Fibroblast of the aortic adventitia (primary cell): ENCODE data around the gene CYP2W1. TPM values are rescaled to one million over a fixed set of nuclear protein-coding genes. Genes with fewer than 3 reads are reported as not detected.
"Not testable (repeated sequence)": the region's sequence is repeated elsewhere in the genome, so short reads cannot be mapped to it uniquely, and the experiment has no call there.

ENCODE experiments used
- DNase-seq: peaks from one replicate; pipeline ENCODE4 v3.0.0-alpha.2; 2010; ENCODE audit warnings: low read depth
- H3K4me3 ChIP-seq: 2 replicates; pipeline ENCODE4 v1.5.1; 2011; ENCODE audit warnings: low read depth, mild to moderate bottlenecking, control low read depth, low read length, moderate library complexity
- total RNA-seq: library from RNA; depleted of rRNA; stranded (reverse); fragments of >200 nt; gene quantifications from 2 replicates; pipeline ENCODE4 v1.2.3, GENCODE V29; 2012; ENCODE audit warnings: low replicate concordance
- TF ChIP-seq, protein P1 (sequence below): IDR thresholded peaks from 2 replicates; pipeline ENCODE4 v1.5.1; 2011; ENCODE audit warnings: mild to moderate bottlenecking, low read length, control low read depth, inconsistent platforms; ENCODE audit not compliant: insufficient read depth

CYP2W1 gene
- total RNA-seq, 1 donor, result not detected

DNA sequence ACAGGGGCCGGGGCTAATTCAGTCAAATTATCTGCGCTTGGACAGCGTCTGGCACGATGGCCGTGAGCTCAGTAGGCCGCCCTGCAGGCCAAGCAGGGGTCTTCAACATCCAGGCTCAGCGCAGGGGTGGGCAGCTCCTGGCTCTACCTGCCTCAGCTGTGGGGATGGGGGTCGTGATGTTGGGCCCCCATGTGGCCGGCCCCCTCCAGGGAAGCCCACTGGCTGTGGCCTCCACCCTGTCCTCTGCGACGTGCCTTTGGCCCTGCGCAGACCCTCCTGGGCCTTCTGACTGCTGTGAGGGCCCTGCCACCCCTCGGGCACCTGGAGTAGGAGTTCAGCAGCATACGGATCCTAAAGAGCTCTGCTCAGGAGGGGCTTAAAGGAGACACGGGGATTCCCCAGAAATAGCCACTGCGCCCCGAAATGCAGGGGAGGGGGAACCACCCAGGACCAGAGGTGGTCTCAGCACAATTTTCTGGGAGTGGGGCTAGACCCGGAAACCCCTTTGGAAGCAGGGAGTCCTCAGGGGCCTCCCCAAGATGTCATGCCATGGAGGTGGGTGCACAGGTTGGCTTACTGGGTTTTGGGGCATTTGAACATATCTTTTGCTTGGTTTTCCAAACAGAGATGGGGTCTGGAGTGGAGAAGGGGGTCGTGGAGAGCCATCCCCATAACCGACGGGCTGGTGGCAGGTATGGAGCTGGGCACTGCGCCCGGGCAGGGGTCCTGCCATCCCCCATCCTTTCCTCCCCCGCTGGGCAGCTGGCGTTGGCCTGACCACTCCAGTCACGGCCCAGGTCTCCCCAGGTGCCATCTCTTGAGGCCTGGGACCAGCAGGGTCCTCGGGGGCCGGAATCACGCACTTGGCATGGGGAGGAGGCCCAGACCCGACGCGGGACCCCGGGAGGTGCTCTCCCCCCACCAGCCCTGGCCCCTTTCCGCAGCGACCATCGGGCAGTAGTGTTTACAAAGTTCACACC is 24.5 kb upstream of the CYP2W1 start:
- H3K4me3 ChIP-seq, result no peak overlapping the region
- TF ChIP-seq, protein P1, sequence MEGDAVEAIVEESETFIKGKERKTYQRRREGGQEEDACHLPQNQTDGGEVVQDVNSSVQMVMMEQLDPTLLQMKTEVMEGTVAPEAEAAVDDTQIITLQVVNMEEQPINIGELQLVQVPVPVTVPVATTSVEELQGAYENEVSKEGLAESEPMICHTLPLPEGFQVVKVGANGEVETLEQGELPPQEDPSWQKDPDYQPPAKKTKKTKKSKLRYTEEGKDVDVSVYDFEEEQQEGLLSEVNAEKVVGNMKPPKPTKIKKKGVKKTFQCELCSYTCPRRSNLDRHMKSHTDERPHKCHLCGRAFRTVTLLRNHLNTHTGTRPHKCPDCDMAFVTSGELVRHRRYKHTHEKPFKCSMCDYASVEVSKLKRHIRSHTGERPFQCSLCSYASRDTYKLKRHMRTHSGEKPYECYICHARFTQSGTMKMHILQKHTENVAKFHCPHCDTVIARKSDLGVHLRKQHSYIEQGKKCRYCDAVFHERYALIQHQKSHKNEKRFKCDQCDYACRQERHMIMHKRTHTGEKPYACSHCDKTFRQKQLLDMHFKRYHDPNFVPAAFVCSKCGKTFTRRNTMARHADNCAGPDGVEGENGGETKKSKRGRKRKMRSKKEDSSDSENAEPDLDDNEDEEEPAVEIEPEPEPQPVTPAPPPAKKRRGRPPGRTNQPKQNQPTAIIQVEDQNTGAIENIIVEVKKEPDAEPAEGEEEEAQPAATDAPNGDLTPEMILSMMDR, result no peak
- DNase-seq, result no peak

DNA sequence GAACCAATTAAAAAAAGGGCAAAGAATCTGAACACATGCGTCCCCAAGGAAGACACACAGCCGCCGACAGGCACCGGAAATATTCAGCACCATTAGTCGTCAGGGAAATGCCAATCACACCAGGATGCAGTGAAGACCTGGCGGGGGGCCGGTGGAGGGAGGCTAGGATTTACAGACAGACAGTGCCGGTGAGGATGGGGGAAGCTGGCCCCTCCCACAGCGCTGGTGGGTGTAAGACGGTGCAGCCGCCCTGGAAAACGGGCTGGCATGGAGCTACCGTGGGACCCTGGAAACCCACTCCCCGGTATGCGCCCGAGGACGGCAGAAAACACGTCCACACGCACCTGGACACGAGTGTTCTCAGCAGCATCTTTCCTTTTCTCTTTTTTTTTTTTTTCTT is 23.7 kb upstream of the CYP2W1 start:
- DNase-seq, result no peak
- no peak overlapping the region for H3K4me3 ChIP-seq
- TF ChIP-seq, protein P1, result no peak

DNA sequence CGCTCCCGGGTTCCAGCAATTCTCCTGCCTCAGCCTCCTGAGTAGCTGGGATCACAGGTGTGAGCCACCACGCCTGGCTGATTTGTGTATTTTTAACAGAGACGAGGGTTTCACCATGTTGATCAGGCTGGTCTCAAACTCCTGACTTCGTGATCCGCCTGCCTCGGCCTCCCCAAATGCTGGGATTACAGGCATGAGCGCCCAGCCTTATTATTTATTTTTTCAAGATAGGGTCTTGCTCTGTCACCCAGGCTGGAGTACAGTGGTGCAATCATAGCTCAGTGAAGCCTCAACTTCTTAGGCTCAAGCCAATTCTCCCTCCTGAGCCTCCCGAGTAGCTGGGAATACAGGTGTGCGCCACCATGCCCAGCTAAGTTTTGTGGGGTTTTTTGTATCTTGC is 23.2 kb upstream of the CYP2W1 start:
- DNase-seq, H3K4me3 ChIP-seq: not testable (repeated sequence)

DNA sequence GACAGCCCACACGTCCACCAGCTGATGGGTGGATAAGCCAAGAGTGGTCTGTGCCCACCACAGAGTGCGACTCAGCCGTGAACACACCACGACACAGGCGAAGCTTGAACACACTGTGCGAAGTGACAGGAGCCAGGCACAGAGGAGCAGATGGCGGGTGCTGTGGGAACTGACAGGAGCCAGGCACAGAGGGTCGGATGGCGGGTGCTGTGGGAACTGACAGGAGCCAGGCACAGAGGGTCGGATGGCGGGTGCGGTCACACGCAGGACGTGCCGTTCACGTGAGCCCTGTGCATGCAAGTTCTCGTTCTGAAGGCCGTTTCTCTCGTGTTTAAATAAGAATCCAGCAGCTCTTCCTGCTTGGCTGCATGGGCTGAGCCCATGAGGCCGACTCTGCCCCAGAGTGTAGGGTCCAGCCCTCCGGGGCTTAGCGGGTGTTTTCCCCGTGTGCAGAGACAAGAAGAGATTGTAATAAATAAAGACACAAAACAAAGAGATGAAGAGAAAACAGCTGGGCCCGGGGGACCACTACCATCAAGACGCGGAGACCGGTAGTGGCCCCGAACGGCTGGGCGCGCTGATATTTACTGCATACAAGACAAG is 22.6 kb upstream of the CYP2W1 start:
- DNase-seq, result no peak
- TF ChIP-seq, protein P1, result no peak
- no peak overlapping the region for H3K4me3 ChIP-seq

DNA sequence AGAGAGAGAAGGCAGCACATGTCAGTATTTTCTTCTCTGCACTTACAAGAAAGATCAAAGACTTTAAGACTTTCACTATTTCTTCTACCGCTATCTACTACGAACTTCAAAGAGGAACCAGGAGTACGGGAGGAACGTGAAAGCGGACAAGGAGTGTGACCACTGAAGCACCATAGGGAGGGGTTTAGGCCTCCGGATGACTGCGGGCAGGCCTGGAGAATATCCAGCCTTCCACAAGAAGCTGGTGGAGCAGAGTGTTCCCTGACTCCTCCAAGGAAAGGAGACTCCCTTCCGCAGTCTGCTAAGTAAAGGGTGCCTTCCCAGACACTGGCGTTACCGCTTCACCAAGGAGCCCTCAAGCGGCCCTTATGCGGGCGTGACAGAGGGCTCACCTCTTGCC is 22.0 kb upstream of the CYP2W1 start:
- DNase-seq, result peak; percentile 35
- not testable (repeated sequence) for H3K4me3 ChIP-seq

DNA sequence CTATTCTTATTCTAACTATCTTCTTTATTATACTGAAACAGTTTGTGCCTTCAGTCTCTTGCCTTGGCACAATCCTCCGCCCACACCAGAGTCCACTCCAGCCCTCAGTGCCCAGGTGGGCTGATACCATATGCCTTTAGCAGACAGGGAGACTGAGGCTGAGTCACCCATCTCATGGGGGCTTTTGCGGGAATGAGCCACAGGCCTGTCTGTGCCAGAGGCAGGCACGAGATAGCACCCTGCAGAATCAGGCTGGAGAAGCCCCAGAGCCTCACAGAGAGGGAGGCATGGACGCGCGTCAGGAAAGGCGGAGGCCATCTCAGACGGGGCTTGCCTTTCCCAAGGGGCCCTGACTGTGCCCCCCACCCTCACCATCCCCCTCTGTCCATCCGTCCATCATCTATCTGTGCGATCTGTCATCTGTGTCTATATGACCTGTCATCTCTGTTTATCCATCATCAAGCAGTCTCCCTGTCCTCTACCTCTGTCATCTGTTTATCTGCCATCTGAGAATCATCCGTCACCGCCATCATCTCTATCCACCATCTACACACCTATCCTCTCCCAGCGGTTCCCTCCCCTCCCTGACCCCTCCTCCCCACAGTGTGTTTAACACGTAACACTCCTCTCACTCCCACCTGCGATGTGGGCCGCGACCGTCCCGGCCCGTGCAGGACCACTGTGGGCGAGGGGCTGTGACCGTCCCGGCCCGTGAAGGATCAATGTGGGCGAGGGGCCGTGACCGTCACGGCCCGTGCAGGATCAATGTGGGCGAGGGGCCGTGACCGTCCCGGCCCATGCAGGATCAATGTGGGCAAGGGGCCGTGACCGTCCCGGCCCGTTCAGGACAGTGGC is 21.2 kb upstream of the CYP2W1 start:
- DNase-seq, result no peak
- TF ChIP-seq, protein P1, result no peak
- H3K4me3 ChIP-seq, result no peak overlapping the region

DNA sequence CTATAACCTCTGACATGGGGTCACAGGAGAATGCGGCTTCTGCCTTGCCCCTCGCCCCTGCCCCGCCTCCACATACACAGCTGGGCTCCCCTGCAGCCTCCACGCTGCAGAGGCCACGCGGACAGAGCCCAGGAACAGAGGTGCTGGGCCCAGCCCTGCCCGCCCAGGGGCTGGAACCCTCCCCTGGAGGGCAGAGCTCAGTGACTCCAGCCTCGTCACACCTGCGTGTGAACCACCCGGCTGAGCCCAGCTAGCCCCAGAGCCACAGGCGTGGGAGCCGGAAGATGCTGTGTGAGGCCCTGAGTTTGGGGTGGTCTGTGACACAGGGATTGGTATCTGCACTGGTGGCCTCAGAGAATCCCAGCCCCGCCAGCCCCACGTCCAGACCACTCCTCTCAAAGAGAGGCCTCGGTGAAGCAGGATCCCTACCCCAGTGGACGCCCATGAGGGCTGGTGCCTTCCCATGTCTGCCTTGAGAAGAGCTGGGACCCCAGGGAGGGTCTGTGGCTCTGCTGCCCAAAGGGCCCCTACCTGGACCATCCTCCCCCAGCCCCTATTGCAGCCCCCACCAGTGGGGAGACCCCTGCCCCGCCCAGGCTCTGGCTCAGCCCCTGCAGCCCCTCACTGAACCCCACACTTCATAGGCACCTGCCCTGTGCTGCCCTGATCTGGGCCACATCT is 20.4 kb upstream of the CYP2W1 start:
- no peak for DNase-seq
- no peak overlapping the region for H3K4me3 ChIP-seq
- TF ChIP-seq, protein P1, result no peak
